Measurements from ENCODE around the gene LSM14B. TPM values are rescaled to one million over a fixed set of nuclear protein-coding genes. Genes with fewer than 3 reads are reported as not detected.
A peak's percentile ranks its signal among the peaks of the same experiment; 100 is the strongest.
"Not testable (repeated sequence)": the region's sequence is repeated elsewhere in the genome, so short reads cannot be mapped to it uniquely, and the experiment has no call there.

The LSM14B gene
- 24.6 and 29.2 TPM in 2 replicates for total RNA-seq (2014; rRNA removed; shearing (Covaris generic))
- polyA plus RNA-seq (2014; cell fraction: nucleus; rRNA removed), result 27.5 and 34.2 TPM in 2 replicates

DNA sequence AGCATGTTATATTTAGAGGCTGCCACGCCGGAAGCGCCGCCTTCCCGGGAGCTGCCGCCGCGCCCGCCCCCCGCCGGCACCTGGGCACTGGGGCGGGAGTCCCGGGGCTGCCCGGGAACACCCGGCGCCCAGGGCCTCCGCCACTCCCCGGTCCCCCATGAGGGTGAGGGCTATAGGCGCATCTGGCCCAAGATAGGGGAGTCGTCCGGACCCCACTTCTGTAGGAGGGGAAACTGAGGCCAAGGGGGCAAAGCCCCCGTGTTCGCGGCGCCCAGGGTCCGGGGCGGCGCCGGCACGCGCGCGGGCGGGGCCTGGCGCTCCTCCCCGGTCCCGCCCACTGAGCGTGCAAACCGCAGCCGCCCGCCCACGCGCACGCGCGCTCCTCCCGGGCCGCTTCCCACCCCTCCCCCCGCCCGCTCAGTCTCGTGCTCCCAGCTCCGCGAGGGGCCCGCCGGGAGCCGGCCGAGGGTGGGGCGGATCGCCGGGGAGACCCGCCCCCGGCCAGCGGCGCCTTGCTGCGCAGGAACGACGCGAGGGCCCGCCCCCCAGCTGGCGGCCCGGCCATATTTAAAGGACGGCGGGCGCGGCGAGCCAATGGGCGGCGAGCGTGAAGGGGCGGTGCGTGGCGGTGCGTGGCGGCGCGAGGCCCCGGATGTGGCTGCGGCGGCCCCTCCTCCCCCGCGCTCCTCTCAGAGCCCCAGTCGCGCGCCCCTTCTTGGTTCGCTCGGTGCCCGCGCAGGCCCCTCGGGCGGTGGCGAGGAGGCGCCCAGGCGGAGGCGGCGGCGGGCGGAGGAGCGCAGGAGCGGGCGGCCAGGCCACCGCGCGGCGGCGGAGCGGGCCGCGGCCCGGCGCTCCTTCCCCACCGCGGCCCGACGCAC is at the start of gene LSM14B:
LSM14B (plus strand) TSS at position 700 of the 878 bp plus-strand sequence. CDS start 192 bp downstream, outside the sequence.
- DNase-seq (ENCODE audit: extremely low read depth, low read depth), result peak; percentile 95

DNA sequence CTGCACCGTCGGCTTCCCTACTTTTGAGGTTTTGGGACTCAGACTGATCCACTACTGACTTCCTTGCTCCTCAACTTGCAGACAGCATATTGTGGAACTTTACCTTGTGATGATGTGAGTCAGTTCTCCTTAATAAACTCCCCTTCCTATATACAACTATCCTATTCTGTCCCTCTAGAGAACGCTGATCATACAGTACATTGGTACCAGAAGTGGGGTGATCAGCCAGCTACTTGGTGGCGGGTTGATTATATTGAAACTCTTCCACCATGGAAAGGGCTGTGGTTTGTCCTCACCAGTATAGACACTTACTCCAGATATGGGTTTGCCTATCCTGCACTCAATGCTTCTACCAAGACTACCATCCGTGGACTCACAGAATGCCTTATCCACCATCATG is 49.0 kb upstream of the LSM14B start:
- no peak for DNase-seq (ENCODE audit: extremely low read depth, low read depth)

DNA sequence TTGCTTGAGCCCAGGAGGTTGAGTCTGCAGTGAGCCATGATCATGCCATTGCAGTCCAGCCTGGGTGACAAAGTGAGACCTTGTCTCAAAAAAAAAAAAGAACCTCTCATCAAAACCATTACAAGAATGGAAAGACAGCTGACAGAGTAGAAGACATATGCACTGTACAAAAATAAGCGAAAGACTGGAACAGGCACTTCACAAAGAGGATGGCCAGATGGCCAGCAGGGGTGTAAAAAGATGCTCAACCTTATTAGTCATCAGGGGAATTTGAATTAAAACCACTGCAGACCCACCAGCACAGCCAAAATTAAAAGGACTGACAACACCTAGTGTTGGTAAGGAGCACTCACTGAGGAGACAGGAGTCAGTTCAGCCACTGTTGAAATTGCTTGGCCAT is 43.1 kb upstream of the LSM14B start:
- DNase-seq (ENCODE audit: extremely low read depth, low read depth), result no peak

DNA sequence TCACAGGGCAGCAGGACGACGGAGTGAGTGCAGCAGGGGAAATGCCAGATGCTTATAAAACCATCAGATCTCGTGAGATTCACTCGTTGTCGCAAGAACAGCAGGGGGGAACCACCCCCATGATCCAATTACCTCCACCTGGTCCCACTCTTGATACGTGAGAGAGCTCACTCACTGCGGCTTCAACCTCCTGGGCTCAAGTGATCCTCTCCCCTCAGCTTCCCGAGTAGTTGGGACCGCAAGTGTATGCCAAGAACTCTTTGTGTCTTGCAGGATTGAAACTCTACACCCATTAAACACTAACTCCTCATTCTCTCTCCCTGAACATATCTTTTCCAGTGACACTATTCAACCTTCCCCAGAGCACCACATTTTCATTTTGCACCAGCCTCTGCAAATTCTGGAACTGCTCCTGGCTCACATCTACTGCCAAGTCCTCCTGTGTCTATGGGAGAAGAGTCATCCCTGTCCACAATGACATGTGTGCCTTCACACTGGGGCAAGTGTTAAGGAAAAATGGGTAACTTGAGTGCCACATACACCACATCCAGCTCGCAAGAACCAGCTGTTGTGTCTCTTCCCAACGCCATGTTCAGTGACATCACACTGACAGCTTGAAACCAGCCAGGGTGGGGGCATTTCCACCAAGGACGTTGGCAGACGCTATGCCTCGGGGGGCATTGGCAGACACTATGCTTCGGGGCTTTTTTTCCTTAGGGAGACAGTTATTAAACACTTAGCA is 41.9 kb upstream of the LSM14B start:
- no peak for DNase-seq (ENCODE audit: extremely low read depth, low read depth)

DNA sequence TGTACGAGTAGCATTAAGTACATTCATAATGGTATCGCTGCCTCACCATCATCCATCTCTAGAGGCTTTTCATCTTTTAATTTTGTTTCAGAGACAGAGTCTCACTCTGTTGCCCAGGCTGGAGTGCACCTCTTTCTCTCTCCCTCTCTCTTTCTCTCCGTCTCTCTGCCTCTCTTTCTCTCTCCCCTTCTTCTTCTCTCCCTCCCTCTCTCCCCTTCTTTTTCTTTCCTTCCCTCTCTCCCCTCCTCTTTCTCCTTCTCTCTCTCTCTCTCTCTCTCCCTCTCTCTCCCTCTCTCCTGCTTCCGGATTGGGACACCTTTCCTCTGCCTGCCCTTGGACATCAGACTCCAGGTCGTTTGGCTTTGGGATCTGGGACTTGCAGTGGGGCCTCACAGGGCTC is 39.0 kb upstream of the LSM14B start:
- DNase-seq (ENCODE audit: extremely low read depth, low read depth), result no peak

DNA sequence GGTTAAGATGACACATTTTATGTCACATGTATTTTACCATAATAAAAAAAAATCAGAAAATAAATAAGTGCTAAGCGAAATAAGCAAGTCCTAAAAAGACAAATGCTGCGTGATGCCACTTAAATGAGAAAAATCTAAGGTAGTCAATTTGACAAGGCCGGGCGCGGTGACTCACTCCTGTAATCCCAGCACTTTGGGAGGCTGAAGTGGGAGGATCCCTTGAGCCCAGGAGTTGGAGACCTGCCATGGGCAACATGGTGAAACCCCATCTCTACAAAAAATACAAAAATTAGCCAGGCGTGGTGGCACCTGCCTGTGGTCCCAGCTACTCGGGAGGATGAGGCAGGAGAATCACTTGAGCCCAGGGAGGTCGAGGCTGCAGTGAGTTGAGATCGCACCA is 38.1 kb upstream of the LSM14B start:
- DNase-seq (ENCODE audit: extremely low read depth, low read depth), result not testable (repeated sequence)

DNA sequence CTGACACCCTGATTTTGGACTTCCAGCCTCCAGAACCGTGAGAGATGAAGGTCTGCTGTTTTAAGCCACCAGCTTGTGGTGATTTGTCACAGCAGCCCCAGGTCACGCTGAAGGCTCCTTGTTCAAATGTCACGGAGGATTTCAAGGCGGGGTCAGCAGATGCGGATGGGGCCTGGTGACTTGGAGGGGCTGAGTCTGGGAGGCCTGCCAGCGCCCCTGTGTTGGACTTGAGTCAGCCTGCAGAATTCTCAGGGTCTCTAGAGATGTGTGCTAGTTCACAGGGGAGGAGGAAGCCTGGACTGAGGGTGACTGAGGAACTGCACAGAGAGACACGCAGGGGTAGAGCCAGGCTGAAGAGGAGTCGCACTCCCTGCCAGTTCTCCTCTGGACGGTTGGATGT is 37.1 kb upstream of the LSM14B start:
- no peak for DNase-seq (ENCODE audit: extremely low read depth, low read depth)

DNA sequence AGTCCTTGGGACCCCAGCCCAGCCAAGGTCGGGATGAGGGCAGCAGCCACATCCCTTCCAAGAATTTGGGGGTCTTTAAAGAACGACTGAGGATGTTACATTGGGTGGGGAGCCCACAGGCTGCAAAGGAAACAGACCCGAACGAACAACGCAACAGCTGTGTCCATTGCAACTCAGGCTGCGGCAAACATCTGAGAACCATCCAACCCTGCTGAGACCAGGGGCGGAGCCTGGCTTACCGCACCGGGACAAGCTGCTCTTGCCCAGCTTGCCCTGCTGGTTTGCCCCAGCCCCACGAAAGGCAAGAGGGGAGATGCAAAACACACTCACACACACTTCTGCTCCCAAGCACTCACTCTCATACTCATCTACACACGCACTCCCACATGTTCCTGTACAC is 35.0 kb upstream of the LSM14B start:
- no peak for DNase-seq (ENCODE audit: extremely low read depth, low read depth)

DNA sequence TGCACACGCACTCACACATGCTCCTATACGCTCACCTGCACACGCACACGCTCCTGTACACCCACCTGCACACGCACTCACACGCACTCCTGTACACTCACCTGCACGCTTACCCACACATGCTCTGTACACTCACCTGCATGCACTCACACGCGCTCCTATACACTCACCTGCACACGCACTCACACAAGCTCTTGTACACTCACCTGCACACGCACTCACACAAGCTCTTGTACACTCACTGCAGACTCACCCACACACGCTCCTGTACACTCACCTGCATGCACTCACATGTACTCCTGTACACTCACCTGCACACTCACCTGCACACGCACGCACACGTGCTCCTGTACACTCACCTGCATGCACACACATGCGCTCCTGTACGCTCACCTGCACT is 34.6 kb upstream of the LSM14B start:
- DNase-seq (ENCODE audit: extremely low read depth, low read depth), result no peak

DNA sequence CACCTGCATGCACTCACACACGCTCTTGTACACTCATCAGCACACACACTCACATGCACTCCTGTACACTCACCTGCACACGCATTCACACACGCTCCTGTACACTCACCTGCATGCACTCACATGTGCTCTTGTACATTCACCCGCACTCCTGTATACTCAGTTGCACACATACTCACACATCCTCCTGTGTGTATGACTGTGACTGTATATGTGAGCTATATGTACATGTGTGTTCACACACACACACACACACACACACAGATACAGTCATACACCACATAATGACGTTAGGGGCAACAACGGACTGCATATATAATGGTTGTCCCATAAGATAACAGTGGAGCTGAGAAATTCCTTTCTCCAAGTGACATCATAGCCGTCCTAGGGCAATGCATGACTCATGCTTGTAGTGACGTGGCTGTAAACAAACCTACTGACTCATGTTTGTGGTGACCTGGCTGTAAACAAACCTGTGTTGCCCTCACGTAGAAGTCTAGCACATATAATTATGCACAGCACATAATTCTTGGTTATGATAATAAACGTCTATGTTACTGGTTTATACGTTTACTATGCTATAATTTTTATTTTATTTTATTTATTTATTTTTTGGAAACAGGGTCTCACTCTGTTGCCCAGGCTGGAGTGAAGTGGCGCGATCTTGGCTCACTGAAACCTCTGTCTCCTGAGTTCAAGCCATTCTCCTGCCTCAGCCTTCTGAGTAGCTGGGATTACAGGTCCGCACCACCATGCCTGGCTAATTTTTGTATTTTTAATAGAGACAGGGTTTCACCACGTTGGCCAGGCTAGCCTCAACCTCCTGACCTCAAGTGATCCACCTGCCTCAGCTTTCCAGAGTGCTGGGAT is 33.8 kb upstream of the LSM14B start:
- peak; percentile 97 for DNase-seq (ENCODE audit: extremely low read depth, low read depth)

DNA sequence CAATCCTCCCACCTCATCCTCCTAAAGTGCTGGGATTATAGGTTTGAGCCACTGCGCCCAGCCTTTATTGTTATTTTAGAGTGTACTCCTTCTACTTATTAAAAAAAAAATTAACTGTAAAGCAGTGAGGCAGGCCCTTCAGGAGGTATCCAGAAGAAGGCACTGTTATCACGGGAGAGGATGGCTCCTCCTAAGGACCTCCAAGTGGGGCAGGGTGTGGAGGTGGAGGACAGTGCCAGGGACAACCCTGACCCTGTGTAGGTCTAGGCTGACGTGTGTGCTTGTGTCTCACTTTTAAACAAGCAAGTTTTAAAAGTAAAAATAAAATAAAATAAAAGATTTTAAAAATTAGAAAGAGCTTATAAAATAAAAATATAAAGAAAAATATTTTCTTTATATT is 32.9 kb upstream of the LSM14B start:
- DNase-seq (ENCODE audit: extremely low read depth, low read depth), result no peak

DNA sequence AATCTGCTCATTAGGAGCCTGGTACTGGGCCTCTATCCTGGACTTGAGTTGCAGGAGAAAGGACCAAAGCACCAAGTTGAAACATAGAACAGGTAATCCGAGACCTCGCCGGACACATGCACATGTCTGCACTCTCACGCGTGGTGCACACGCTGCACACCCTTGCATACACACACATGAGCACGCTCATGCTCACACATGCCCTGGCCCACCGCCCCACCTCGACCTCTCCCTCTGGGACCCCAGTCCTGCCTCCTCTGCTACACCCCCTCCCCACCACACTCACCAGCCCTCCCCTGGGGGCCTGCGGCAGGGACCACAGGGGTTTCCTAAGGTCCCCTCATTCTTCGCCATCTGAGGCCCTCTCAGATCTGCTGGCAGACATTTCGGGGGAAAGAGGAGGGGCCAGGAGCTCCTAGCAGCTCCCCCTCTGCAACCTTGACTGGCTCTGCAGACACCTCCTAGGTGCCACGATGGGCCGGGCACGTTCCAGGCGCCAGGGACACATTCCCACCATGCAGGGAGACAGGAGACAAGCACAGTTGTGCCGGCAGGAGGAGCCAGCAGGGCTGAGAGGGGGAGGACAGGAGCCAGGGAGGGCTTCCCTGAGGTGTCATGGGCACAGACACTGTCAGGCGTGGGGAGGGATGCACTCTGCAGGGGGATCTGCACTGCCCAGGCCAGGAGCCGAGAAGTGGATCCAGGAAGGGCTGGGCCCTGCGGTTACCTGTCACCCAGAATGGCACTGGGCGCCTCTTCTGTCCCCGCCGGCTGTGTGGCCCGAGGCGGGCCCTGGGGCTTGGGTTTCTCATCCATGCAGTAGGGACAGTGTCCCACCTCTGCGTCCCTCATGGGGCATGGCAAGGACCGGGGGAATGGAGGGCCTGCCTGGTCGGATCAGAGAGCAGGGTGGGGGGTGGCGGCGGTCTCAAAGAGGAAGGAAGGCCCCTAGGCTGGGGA is 25.6 kb upstream of the LSM14B start:
- no peak for DNase-seq (ENCODE audit: extremely low read depth, low read depth)

DNA sequence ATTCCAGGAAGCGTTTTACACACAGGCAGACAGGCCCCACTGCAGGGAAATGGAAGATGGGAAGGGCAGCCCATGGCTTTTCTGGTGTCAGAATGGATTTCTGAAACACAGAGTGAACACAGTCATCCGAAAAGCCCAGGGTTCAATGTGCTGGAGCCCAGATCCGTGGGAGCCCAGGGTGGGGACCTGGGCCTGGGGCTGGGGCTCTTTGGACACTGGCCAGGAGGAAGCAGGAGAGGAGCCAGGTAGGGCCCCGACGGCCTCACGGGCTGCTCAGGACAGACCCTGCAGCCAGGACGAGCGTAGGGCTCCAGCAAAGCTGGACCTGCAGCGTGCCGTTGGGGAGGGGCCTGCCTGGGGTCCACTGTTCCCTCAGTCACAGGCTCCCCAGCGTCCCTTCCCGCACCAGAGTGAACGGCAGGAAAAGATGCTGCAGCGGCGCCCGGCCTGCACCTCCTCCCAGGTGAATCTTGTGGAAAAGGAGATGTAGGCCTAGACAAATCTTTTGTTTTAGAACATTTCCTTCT is 24.3 kb upstream of the LSM14B start:
- no peak for DNase-seq (ENCODE audit: extremely low read depth, low read depth)

DNA sequence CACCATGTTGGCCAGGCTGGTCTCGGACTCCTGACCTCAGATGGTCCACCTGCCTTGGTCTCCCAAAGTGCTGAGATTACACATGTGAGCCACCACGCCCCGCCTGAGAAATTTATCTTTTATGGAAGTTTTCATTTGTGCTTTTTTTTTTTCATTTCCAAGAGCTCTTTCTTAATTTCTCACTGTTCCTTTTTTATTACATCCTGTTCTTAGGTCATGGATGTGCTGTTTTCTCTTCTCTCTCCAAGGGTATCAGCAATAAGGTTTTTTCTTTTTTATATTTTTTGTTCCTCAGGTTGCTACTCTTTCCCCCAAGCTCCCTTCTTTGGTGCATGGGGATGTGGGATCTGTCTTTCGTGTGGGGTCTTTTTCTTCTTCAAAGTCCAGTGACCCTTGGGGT is 21.2 kb upstream of the LSM14B start:
- DNase-seq (ENCODE audit: extremely low read depth, low read depth), result no peak

DNA sequence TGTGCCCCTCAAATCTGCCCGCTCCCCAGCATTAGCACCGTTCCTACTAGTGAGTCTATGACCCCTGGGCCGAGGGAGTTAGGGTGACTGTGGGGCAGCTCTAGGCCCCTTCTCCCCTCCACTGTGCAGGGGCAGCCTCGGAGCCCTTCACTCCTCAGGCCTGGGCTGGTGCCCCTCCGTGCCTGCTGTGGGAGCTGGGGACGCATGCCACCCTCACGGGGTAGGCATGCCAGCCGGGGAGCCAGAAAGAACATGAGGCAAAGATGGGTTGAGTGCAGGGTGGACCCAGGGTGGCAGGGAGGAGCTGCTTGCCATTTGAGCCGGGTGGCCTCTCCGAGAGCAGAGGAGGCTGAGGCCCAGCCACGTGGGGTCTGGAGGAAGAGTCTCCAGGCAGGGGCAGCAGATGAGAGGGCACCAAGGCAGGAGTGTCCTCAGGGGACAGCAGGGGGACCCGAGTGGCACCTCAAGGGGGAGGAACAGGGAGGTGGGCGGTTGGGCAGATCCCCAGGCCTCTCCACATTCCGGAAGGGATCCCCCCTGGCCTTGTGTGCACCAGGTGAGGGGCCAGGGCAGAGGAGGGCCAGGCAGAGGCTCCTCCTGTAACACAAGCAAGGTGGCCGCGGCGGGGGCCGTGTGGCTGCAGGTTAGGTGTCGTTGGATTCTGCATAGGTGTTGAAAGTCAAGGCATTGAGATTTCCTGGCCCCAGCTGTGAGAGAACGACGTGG is 18.6 kb upstream of the LSM14B start:
- DNase-seq (ENCODE audit: extremely low read depth, low read depth), result no peak

DNA sequence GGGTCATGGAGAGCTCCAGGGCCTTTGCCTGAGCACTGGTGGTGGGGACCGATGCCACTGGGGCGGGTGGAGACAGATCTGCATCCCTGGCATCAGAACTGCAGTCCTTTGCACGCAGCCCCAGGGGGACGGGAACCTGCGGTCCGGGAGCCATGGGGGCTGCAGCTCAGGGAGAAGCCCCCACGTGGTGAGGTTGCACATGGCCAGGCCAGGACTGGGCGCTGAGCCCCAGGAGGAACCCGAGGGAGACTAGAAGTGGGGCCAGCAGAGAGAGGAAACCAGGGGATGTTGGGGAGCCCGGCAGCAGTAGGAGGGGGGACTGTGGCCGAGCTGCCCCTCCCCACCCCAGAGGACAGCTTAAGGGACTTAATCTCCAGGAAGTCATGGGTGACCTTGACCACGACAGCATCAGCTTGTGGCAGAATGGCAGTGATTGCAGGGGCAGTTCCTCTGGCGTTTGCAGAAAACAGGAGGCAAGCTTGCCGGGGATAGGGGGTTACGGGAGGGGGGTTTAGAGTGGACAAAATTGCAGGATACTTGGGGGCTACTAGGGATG is 18.0 kb upstream of the LSM14B start:
- no peak for DNase-seq (ENCODE audit: extremely low read depth, low read depth)

DNA sequence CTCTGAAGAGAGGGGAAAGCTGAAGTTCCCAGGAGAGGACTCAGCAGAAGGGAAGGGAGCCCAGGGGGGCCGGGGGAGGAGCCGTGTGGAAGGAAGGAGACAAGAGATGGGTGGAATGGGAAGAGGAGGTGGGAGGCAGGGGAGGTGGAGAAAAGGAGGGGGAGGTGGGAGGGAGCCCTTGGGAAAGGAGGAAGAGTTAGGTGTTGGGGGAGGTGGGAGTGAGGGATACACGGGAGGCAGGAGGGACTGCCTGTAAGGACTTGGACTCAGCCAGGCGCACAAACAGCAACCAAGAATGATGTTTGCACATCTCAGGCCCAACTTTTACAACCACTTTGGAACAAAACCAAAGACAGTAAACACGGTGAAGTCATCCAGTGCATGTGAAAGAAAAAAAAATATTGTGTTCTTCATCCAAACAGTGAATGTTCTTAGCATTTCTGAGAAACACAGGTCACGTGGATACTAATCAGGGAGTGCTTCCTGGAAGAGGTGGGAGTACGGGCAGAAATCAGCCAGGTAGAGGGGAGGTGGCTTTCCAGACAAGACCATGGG is 17.4 kb upstream of the LSM14B start:
- DNase-seq (ENCODE audit: extremely low read depth, low read depth), result no peak

DNA sequence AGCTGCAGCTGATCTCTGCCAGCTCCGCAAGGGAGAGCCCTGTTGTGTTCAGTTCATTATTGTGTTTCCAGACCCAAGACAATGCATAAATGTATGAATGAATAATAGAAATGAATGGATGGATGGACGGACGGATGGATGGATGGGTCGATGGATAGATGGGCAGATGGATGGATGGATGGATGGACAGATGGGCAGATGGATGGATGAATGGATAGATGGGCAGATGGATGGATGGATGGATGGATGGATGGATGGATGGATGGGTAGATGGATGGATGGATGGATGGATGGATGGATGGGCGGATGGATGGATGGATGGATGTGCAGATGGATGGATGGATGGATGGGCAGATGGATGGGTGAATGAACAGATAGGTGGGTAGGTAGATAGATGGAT is 16.7 kb upstream of the LSM14B start:
- DNase-seq (ENCODE audit: extremely low read depth, low read depth), result no peak

Data from NCI-H460 (cell line).